HL-60/S4 (cell line): ENCODE results near the gene PACRG.

Source experiments
- in situ Hi-C: fragments of 300-500 bp; cut with MboI; formaldehyde crosslinking; loops from 2 replicates; pipeline ENCODE4 v1.14.3; 2022; ENCODE audit warnings: low sequenced_read_pairs

Gene PACRG

GRCh38 chr6:163340201-163340887, 612.6 kb downstream of the PACRG start:
- in situ Hi-C loops = no loop called here

DNA sequence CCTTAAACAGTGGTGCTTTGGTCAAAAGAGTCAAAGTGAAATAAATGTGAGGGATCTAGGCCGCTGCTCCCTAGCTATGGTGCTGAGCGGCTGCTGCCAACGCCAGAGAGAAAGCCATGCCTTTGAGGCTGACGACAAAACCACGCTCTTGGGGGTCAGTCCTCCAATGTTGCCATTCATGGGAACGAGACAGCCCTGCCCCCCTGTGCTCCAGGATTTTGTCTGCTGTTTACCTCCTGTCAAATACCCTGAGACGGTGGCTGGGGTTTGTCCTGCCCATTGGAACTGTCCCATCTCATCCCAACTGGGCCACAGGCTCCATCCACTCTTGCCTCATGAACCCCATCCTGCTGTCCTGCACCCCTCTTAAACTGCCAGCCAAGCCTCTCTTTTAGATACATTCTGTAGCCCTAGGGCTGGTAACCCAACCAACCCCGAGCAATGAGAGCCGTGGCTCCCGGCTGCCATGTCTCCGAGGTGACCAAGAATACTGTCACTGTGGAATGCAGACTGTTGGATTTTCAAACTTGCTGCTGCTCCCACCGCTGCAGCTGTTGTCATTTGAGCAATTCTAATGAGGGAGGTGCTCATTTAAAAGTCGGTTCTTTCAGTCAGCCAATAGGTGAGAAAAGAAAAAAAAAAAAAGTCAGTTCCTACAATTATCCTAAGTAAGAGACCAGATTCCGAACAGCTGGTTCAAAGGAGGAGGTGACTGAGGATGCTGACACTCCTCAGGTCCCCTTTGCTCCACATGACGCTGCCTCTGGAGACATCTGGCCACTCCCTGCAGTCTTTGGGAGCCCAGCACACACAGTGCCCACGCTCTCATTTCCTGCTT, 613.7 kb downstream of the PACRG start:
- in situ Hi-C loops = no loop called here

- in situ Hi-C loops = no loop called here
Observed at GRCh38 chr6:163342571-163343539, 615.1 kb downstream of the PACRG start.

DNA sequence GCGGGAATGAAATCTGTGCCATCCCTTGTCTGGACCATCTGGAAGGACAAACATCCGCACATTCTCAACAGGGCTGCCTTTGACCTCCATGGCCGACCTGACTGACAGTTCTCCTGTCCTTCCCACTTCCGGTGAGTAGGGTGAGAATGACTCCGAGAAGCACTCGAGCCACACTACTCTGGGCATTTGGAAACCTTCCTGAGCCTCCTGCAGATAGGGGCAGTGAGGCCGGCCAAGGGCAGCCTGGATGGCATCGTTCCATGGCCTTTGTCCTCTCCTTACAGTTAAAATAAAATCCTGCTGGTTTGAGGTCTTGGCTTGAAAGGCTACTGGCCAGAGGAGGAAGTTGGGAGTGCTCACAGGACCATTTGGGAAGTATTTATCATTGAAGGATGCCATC, 615.8 kb downstream of the PACRG start:
- in situ Hi-C loops = no loop called here

- in situ Hi-C loops = no loop called here
Observed at GRCh38 chr6:163344411-163344810, 616.6 kb downstream of the PACRG start.

DNA sequence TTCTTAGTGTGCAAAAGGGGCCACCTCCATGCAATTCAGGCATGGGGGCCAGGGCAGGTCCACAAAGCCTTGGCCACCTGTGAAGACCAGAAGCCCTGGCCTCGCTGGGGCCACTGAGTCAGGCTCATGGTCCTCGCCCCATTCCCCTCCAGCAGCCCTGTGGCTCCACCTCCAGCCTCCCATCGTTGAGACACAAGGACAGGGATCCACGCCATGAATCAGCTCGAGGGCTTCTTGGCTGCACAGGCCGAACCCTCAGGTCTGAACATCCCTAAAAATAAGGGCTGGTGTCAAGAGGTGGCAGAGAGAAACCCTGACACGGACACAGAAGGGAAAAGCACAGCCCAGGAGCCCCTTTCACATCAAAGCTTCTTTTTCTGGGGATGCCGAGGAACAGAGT, 618.2 kb downstream of the PACRG start:
- in situ Hi-C loops = no loop called here

- in situ Hi-C loops = no loop called here
Observed at GRCh38 chr6:163346497-163346961, 618.8 kb downstream of the PACRG start.

GRCh38 chr6:163347021-163347446, 619.3 kb downstream of the PACRG start:
- in situ Hi-C loops = no loop called here

DNA sequence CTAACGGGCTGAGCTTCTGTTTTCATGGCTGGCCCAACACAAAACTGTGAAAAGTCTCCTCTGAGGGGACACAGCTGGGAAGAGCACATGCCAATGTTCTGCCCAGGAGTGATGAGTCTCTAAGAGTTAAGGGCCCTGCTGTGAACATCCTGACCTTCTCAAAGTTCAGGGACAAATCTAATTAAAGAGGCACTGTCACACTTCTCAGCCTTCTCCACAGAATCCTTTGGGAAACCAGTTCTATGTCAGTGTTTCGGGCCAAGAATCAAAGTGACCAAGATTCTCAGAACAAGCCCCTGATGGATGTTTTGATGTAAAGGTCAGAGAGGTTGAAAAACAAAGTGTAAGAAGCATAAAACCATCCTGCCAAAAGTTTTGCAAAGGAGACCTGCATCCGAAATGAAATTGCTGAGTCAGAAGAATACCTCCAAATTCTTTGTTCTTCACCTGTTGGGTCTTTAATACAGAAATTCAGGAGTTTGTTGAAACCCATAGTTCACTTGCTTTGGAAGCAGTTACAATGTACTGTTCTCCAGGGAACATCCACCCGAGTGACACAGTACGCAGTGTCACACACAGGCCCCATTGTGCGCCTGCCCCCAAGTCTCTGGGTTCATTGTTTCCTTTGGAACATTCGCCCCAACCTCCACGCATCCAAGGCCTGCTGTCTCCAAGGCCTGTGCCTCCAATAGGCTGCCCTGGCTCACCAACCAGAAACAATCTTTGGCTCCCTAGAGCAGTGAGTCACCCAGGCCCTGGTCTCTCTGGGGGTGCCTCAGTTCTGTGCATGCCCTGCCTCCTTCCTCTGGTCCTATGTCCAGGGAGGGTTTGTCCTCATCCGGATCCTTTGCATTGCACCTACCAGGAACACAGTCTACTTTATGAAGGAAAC, 621.3 kb downstream of the PACRG start:
- in situ Hi-C loops = no loop called here

- in situ Hi-C loops = no loop called here
Observed at GRCh38 chr6:163349696-163350095, 621.9 kb downstream of the PACRG start.

DNA sequence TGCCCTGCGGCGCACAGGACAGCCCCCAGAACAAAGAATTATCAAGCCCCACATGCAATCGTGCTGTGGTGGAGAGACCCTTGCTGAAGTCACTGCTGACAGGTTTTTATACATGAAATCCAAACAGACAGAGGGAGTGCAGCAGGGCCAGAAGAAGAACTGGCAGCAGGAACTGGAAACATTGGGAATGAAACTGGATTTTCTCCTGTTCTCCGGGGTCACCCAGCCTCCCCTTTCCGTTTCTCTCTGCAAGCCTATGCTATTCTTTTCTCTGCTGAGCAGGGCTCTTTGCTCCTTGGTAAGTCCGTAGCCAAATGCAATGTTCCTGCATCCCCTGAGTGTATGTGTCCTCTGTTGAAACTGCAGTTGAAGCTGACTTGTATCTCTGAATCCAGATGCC, 623.2 kb downstream of the PACRG start:
- in situ Hi-C loops = no loop called here

DNA sequence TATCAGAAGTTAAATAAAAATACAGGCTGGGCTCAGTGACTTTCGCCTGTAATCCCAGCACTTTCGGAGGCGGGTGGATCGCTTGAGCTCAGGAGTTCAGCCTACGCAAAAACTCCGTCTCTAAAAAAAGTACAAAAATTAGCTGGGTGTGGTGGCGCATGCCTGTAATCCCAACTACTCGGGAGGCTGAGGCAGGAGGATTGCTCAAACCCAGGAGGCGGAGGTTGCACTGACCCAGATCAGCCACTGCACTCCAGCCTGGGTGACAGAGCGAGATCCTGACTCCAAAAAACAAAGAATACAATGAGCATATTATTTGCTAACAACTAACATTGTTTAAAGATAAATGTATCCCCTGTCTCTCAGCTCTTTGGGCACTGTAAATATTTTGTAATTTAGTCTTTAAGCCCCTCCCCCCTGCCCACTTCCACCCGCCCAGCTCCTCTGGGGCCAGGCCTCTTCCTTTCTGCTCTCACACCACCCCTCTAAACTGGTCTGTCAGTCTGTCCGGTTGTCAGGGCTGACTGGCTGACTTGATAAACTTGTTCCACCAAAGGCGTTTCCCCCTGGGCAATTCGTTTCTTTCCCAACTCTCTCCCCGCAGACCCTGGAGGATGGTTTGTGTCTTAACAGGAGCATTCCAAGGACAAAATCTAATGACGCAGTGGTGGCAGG, 624.4 kb downstream of the PACRG start:
- in situ Hi-C loops = no loop called here

DNA sequence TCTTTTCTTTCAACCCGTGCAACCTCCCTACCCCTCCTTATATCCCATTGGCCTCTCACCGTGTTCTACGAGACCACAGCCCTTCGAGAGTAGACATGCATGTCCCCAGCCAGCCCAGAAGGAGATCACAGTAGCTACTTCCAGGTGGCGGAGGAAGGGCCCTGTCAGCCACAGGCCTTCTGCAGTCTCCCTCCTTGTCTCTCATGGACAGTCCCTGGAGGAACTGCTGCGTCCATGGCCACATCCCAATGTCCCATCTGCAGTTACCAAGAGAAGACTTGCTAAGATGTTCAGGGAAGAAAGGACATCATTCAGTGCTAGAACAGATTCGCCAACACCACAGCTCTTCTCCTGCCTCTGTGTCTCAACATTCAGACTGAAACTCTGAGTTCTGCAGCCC, 625.2 kb downstream of the PACRG start:
- in situ Hi-C loops = no loop called here

DNA sequence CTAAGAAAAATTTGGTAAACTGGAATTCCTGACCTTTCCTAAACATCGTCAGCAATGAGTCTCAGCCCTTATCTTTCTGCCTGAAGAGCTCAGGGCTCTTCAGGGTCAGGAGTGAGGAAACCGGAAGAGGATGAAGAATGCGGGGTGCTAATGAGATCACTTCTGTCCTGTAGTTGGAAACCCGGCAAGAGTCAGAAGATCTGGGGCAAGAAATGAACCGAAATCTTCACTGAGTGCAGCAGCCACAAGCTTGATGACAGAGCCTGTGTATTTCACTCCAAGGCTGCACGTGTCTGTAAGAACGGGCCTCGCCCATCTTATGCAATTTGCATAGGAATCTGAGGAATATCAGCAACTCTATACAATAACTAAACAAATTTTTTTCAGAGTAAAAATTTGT, 626.3 kb downstream of the PACRG start:
- in situ Hi-C loops = no loop called here

DNA sequence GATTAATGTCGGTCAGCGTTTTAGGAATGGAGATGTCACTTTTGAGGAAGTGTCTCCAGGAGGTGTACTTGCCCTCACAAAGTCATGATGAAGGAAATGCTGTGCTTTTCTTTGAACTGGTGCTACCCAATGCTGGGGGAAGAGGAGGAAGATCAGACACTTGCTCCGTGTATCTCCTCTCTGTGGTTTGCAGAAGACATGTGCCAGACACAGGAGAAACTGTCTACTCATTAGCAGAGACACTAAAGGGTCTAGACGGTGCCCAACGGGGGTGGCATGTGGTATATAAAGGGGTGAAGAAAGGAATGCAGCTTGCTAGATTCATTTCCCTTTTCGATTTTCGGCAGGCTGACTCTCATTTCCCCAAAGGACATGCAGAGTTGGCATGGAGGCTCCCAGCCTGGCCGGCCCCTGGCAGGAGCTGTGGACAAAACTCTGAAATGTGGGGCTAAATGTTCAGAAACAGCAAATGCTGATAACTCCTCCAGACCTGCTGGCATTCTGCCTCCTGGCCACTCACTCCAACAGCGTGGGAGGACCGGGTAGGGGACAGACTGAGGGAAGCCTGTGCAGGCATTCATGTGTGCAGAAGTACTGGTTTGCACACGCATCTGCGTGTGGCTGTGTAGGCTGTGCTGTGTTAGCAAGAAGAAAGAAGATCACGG, 627.1 kb downstream of the PACRG start:
- in situ Hi-C loops = no loop called here

- in situ Hi-C loops = no loop called here
Observed at GRCh38 chr6:163355426-163355991, 627.7 kb downstream of the PACRG start.

DNA sequence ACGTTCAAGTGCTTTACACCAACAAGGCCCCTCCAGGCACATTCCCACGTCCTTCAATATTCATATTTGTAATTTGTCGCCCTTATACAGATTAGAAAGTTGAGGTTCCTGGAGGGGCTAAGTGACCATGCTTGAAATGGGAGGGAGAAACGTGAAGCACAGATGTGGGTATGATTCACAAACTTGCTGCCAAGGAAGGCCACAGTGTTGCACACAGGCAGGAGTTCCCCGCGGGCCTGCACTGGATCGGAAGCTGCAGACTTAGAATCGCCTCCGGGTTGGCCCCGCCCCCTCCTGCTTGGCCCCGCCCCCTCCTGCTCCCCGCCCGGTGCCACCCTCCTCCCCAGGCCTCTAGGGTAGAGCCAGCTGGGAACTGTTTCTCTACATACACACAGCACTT, 628.5 kb downstream of the PACRG start:
- in situ Hi-C loops = no loop called here

- in situ Hi-C loops = no loop called here
Observed at GRCh38 chr6:163356743-163357142, 629.0 kb downstream of the PACRG start.

DNA sequence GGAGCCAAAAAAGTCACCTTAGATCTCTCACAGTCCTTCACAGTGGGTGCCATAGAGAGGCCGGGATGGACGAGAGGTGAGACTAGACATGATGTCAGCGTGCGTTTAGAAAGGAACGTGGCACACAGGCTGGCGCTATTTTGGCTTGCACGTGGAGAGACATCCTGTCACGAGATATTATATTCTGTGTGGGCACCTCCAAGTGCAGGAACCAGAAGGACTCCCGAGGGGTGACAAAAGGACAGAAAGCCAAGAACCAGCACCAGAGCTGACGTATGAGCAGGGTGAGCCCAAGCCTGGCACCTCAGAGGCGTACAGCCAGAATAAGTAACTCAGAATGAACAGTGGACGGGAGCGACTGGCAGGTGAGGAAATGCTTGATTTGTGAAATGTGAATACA, 636.9 kb downstream of the PACRG start:
- in situ Hi-C loops = no loop called here
